HFF-Myc (cell line): ENCODE results near the gene FAM13A.

Source experiments
- DNase-seq: peaks from one replicate; pipeline ENCODE4 v3.0.0-alpha.2; 2011; ENCODE audit warnings: low read depth; ENCODE audit errors: extremely low read depth
- H3K4me3 ChIP-seq: replicated peaks from 2 replicates; pipeline ENCODE4 v1.5.1; 2011; ENCODE audit warnings: low read depth, mild to moderate bottlenecking, control low read depth, low read length
- CTCF ChIP-seq: IDR thresholded peaks from 2 replicates; pipeline ENCODE4 v1.5.1; 2012; ENCODE audit warnings: mild to moderate bottlenecking, low read depth, low read length, control low read depth; ENCODE audit errors: missing control alignments

The FAM13A gene

GRCh38 chr4:88746206-88746605 lies 310.8 kb downstream of the FAM13A start:
- TF ChIP-seq CTCF: no peak
- no peak overlapping the region for H3K4me3 ChIP-seq
- no peak for DNase-seq

- no peak overlapping the region for H3K4me3 ChIP-seq
- TF ChIP-seq CTCF: no peak
- DNase-seq: no peak
Observed at GRCh38 chr4:88745581-88746163, 311.3 kb downstream of the FAM13A start.

- H3K4me3 ChIP-seq: no peak overlapping the region
- no peak for DNase-seq
- TF ChIP-seq CTCF: no peak
Observed at GRCh38 chr4:88745175-88745574, 311.8 kb downstream of the FAM13A start.

- TF ChIP-seq CTCF: no peak
- H3K4me3 ChIP-seq: no peak overlapping the region
- no peak for DNase-seq
Observed at GRCh38 chr4:88744609-88745008, 312.4 kb downstream of the FAM13A start.

GRCh38 chr4:88743696-88744095 lies 313.3 kb downstream of the FAM13A start:
- TF ChIP-seq CTCF: no peak
- no peak for DNase-seq
- no peak overlapping the region for H3K4me3 ChIP-seq

GRCh38 chr4:88742561-88742960 lies 314.4 kb downstream of the FAM13A start:
- no peak for DNase-seq
- TF ChIP-seq CTCF: no peak
- H3K4me3 ChIP-seq: no peak overlapping the region

GRCh38 chr4:88738180-88738579 lies 318.8 kb downstream of the FAM13A start:
- no peak overlapping the region for H3K4me3 ChIP-seq

More at GRCh38 chr4:88738180-88738579, 318.8 kb downstream of the FAM13A start:
- no peak for TF ChIP-seq CTCF
- no peak for DNase-seq
